Hepatic stellate cell (primary cell): ENCODE results near the gene GRIK1.

Experiments
- DNase-seq: peaks from one replicate; pipeline ENCODE4 v3.0.0; 2011; ENCODE audit warnings: low spot score

Gene GRIK1

GRCh38 chr21:29671728-29672127 lies 268.1 kb downstream of the GRIK1 start:
- DNase-seq, result no peak

GRCh38 chr21:29670228-29670627 lies 269.6 kb downstream of the GRIK1 start:
- no peak for DNase-seq

GRCh38 chr21:29669416-29669815 lies 270.4 kb downstream of the GRIK1 start:
- no peak for DNase-seq

- no peak for DNase-seq
These were observed 272.1 kb downstream of the GRIK1 start for GRCh38 chr21:29667651-29668050.

GRCh38 chr21:29664615-29665014 lies 275.2 kb downstream of the GRIK1 start:
- DNase-seq, result no peak

GRCh38 chr21:29661672-29662442 lies 277.9 kb downstream of the GRIK1 start:
- no peak for DNase-seq

- no peak for DNase-seq
These were observed 279.6 kb downstream of the GRIK1 start for GRCh38 chr21:29660047-29660720.

GRCh38 chr21:29658934-29659203 lies 280.9 kb downstream of the GRIK1 start:
- DNase-seq, result no peak

GRCh38 chr21:29658177-29658933 lies 281.4 kb downstream of the GRIK1 start:
- no peak for DNase-seq

GRCh38 chr21:29657240-29657989 lies 282.4 kb downstream of the GRIK1 start:
- no peak for DNase-seq

- DNase-seq, result peak; percentile 35
These were observed 283.1 kb downstream of the GRIK1 start for GRCh38 chr21:29656504-29657239.

- DNase-seq, result no peak
These were observed 284.2 kb downstream of the GRIK1 start for GRCh38 chr21:29655577-29655976.

- no peak for DNase-seq
These were observed 284.9 kb downstream of the GRIK1 start for GRCh38 chr21:29654855-29655254.

- no peak for DNase-seq
These were observed 285.6 kb downstream of the GRIK1 start for GRCh38 chr21:29654203-29654602.

GRCh38 chr21:29650523-29651022 lies 289.2 kb downstream of the GRIK1 start:
- no peak for DNase-seq

- no peak for DNase-seq
These were observed 290.4 kb downstream of the GRIK1 start for GRCh38 chr21:29649406-29649814.

GRCh38 chr21:29648710-29649240 lies 291.0 kb downstream of the GRIK1 start:
- no peak for DNase-seq

- peak; percentile 18 for DNase-seq
These were observed 292.4 kb downstream of the GRIK1 start for GRCh38 chr21:29647353-29647781.

- DNase-seq, result no peak
These were observed 293.9 kb downstream of the GRIK1 start for GRCh38 chr21:29645666-29646553.

- DNase-seq, result no peak
These were observed 296.5 kb downstream of the GRIK1 start for GRCh38 chr21:29643289-29643688.
